ENCODE data around the gene CAMK1D.
A peak's percentile ranks its signal among the peaks of the same experiment; 100 is the strongest.

The CAMK1D gene

GRCh38 chr10:12348870-12349628 lies at the start of gene CAMK1D (continued):
- TF ChIP-seq PRDM2 (tag by site-specific recombination; IDR thresholded peaks at IDR 0.05; ENCODE audit: borderline replicate concordance): no peak
- TF ChIP-seq ZSCAN4 (tag by site-specific recombination; IDR thresholded peaks at IDR 0.05): no peak
- no peak for TF ChIP-seq ZNF510 (tag by site-specific recombination; IDR thresholded peaks at IDR 0.05; ENCODE audit: insufficient replicate concordance)
- no peak for TF ChIP-seq ZNF544 (tag by site-specific recombination; IDR thresholded peaks at IDR 0.05)
- TF ChIP-seq ZBTB44 (tag by site-specific recombination; IDR thresholded peaks at IDR 0.05): no peak
- TF ChIP-seq PATZ1 (tag by site-specific recombination; IDR thresholded peaks at IDR 0.05): 0 out of 2 replicates have a peak, but pooled peaks have one; percentile 18
- TF ChIP-seq, protein P1, sequence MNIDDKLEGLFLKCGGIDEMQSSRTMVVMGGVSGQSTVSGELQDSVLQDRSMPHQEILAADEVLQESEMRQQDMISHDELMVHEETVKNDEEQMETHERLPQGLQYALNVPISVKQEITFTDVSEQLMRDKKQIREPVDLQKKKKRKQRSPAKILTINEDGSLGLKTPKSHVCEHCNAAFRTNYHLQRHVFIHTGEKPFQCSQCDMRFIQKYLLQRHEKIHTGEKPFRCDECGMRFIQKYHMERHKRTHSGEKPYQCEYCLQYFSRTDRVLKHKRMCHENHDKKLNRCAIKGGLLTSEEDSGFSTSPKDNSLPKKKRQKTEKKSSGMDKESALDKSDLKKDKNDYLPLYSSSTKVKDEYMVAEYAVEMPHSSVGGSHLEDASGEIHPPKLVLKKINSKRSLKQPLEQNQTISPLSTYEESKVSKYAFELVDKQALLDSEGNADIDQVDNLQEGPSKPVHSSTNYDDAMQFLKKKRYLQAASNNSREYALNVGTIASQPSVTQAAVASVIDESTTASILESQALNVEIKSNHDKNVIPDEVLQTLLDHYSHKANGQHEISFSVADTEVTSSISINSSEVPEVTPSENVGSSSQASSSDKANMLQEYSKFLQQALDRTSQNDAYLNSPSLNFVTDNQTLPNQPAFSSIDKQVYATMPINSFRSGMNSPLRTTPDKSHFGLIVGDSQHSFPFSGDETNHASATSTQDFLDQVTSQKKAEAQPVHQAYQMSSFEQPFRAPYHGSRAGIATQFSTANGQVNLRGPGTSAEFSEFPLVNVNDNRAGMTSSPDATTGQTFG (tag by site-specific recombination; IDR thresholded peaks at IDR 0.05; ENCODE audit: borderline replicate concordance): no peak
- peak; percentile 94 for TF ChIP-seq ZNF398 (tag by site-specific recombination; IDR thresholded peaks at IDR 0.05)
- peak; percentile 31; the same call in 1 of the 2 replicates for TF ChIP-seq SP7 (tag by site-specific recombination; IDR thresholded peaks at IDR 0.05)
- no peak for TF ChIP-seq REST (tag by site-specific recombination; IDR thresholded peaks at IDR 0.05)
- no peak for TF ChIP-seq ZBTB17 (tag by site-specific recombination; IDR thresholded peaks at IDR 0.05)
- TF ChIP-seq, protein P2, sequence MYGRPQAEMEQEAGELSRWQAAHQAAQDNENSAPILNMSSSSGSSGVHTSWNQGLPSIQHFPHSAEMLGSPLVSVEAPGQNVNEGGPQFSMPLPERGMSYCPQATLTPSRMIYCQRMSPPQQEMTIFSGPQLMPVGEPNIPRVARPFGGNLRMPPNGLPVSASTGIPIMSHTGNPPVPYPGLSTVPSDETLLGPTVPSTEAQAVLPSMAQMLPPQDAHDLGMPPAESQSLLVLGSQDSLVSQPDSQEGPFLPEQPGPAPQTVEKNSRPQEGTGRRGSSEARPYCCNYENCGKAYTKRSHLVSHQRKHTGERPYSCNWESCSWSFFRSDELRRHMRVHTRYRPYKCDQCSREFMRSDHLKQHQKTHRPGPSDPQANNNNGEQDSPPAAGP (tag by site-specific recombination; IDR thresholded peaks at IDR 0.05): peak; percentile 37; the same call in 1 of the 2 replicates
- no peak for TF ChIP-seq ZNF560 (tag by site-specific recombination; IDR thresholded peaks at IDR 0.05; ENCODE audit: borderline replicate concordance)
- TF ChIP-seq ZBTB8A (tag by site-specific recombination; IDR thresholded peaks at IDR 0.05): peak; percentile 58; the same call in 1 of the 2 replicates
- 0 out of 2 replicates have a peak, but pooled peaks have one; percentile 7 for TF ChIP-seq ZNF335 (tag by site-specific recombination; conservative IDR thresholded peaks at IDR 0.05)
- no peak for TF ChIP-seq HOXD13 (CRISPR knock-in tag; IDR thresholded peaks at IDR 0.05; ENCODE audit: borderline replicate concordance)
- TF ChIP-seq KLF10 (tag by site-specific recombination; IDR thresholded peaks at IDR 0.05): 0 out of 2 replicates have a peak, but pooled peaks have one; percentile 19

Measured in HEK293 (cell line).